ENCODE results near the gene MAPK8. TPM values are rescaled to one million over a fixed set of nuclear protein-coding genes. Genes with fewer than 3 reads are reported as not detected.

MAPK8 gene
- total and polyA plus RNA-seq, 2 of the 4 experiments (the other 2 are of a cell fraction): 41.5 to 54.7 TPM

- Histone ChIP-seq H3K4me2 (ENCODE audit: low read depth, low read length) (no peak overlapping the region), H4K5ac (ENCODE audit: low read depth, low read length) (no peak overlapping the region), H3K23ac (ENCODE audit: low read depth, low read length) (peak overlapping the region; percentile 56; the same call in 1 of the 2 replicates), H2BK5ac (ENCODE audit: low read depth, low read length, poor library complexity, severe bottlenecking) (no peak overlapping the region), H4K8ac (ENCODE audit: low read depth in 2 of 2, low read length in 2 of 2) (no peak overlapping the region), H2AK5ac (ENCODE audit: low read depth, low read length) (peak overlapping the region; percentile 62; the same call in 1 of the 2 replicates), H3K27me3 (ENCODE audit: control insufficient read depth, insufficient read depth, low read length) (no peaks in the 10 kb centered on the region), H3K9ac (ENCODE audit: low read depth, low read length) (no peak overlapping the region), H4K20me1 (ENCODE audit: insufficient read depth, low read length) (peaks cover 14% of the 10 kb centered on the region; the same call in 1 of the 2 replicates), H3K4me3 (ENCODE audit: insufficient read depth, low read depth, low read length) (no peak overlapping the region), H3K18ac (ENCODE audit: low read depth, low read length) (no peak overlapping the region), H3K4ac (ENCODE audit: low read depth, low read length) (no peak overlapping the region), H3K9me1 (ENCODE audit: insufficient read depth, low read length) (peaks cover 11% of the 10 kb centered on the region), H2BK120ac (ENCODE audit: low read depth, low read length) (no peak overlapping the region), H3K79me1 (ENCODE audit: low read depth in 1 of 2, low read length in 2 of 2) (peaks cover 21 to 43% of the 10 kb centered on the region in 2 experiments), H3K14ac (replicated peaks; ENCODE audit: low read depth, low read length) (no peak overlapping the region; the same call in 1 of the 2 replicates), H3K4me1 (ENCODE audit: control insufficient read depth, insufficient read depth, low read length) (peaks cover 7% of the 10 kb centered on the region), H2AK9ac (replicated peaks; ENCODE audit: low read depth, low read length, poor library complexity) (no peak overlapping the region), H3K9me3 (ENCODE audit: control insufficient read depth, insufficient read depth, low read length) (no peaks in the 10 kb centered on the region), H2BK15ac (ENCODE audit: low read depth, low read length) (peak overlapping the region; percentile 46; the same call in 1 of the 3 replicates), H4K91ac (ENCODE audit: insufficient read depth, low read depth, low read length) (no peak overlapping the region), H2BK20ac (ENCODE audit: low read depth, low read length) (no peak overlapping the region), H3K56ac (ENCODE audit: extremely low read depth, insufficient read depth, low read length) (no peak overlapping the region), H3K27ac (ENCODE audit: insufficient read depth, low read length) (no peak overlapping the region), H3K36me3 (ENCODE audit: control insufficient read depth, insufficient read depth, low read length) (no peaks in the 10 kb centered on the region), H2AFZ (replicated peaks; ENCODE audit: low read length, poor library complexity) (no peak overlapping the region)
- CTCF ChIA-PET: no interaction called here
- WGBS, 2 experiments (ENCODE audit: extremely low coverage in 2 of 2, insufficient read length in 1 of 2): 100% methylated on average over 2 of the region's 2 CpGs; no CpG with 5 or more reads in 1 of the 2 experiments
- no TSS peak for BruUV-seq (replicated peaks)
- no peak for DNase-seq
- dilution Hi-C loops (cut with HindIII; ENCODE audit: low sequenced_read_pairs, unreplicated experiment): no loop called here
- in situ Hi-C loops (cut with MboI; ENCODE audit: low sequenced_read_pairs): no loop called here
- POLR2A ChIA-PET (ENCODE audit: unreplicated experiment): interaction anchor here (0.6 kb wide), 1 partner anchor 53 kb away, joined by 3 read pairs; no protein-coding TSS in a partner anchor
- intact Hi-C loops (cut with micrococcal nuclease): no loop called here
- ATAC-seq (ENCODE audit: low read depth): no peak
- no peak for TF ChIP-seq USF2 (IDR thresholded peaks at IDR 0.05; ENCODE audit: low read depth, low read length)
- no peak for TF ChIP-seq ELK1 (IDR thresholded peaks at IDR 0.05; ENCODE audit: borderline replicate concordance, low read depth, low read length)
- TF ChIP-seq CTCF (conservative IDR thresholded peaks at IDR 0.05; ENCODE audit: low read depth, low read length): no peak
- no peak for TF ChIP-seq MXI1 (IDR thresholded peaks at IDR 0.05; ENCODE audit: borderline replicate concordance, low read depth, low read length)
- TF ChIP-seq MAFK (IDR thresholded peaks at IDR 0.05; ENCODE audit: low read depth, low read length): no peak
Observed at GRCh38 chr10:48389846-48390557, 83.5 kb downstream of the MAPK8 start.

All from IMR-90 (cell line).